Thoracic aorta (tissue), 2 donors: ENCODE results near the gene RNF207. TPM values are rescaled to one million over a fixed set of nuclear protein-coding genes. Genes with fewer than 3 reads are reported as not detected.

ENCODE experiments used
- ATAC-seq: fragments of 150-250 bp; one replicate; pipeline ENCODE4 v1.8.0; 2017; ENCODE audit warnings: low read depth; ENCODE audit not compliant: insufficient number of reproducible peaks, low FRiP score
- DNase-seq: peaks from one replicate; pipeline ENCODE4 v3.0.0-alpha.2; 2020; ENCODE audit warnings: low spot score
- H3K27ac ChIP-seq, 2 donors: fragments of 200-600 bp; sonication (generic); 1 replicate in 1 of 2; 2 replicates in 1 of 2; pipeline ENCODE4 v1.5.1; 2016; ENCODE audit warnings: mild to moderate bottlenecking in 2 of 2, moderate library complexity in 2 of 2
- H3K27me3 ChIP-seq: fragments of 200-600 bp; sonication (generic); replicated peaks from 2 replicates; pipeline ENCODE4 v1.6.0; 2016; ENCODE audit warnings: mild to moderate bottlenecking; ENCODE audit not compliant: insufficient read depth
- H3K36me3 ChIP-seq: fragments of 200-600 bp; sonication (generic); one replicate; pipeline ENCODE4 v1.5.1; 2016
- H3K4me1 ChIP-seq, 2 donors: fragments of 200-600 bp; sonication (generic); 1 replicate in 1 of 2; 2 replicates in 1 of 2; pipeline versions ENCODE4 v1.5.1 to v1.6.0; 2016; ENCODE audit warnings: low read depth in 2 of 2, mild to moderate bottlenecking in 1 of 2; ENCODE audit not compliant: control insufficient read depth in 1 of 2
- H3K4me3 ChIP-seq: fragments of 200-600 bp; sonication (generic); 2 replicates; pipeline ENCODE4 v1.5.1; 2016; ENCODE audit warnings: mild to moderate bottlenecking
- H3K9me3 ChIP-seq: fragments of 200-600 bp; sonication (generic); 2 replicates; pipeline ENCODE4 v1.5.1; 2016
- total RNA-seq, 2 donors: library from RNA; depleted of rRNA; stranded (reverse); fragments of >200 nt; gene quantifications; one replicate each; pipeline versions ENCODE4 v1.1.0 to v1.2.3, GENCODE V29; 2016
- TF ChIP-seq, protein P1 (sequence below): fragments of 200-600 bp; sonication (generic); IDR thresholded peaks from one replicate; pipeline ENCODE4 v1.5.1; 2019; ENCODE audit warnings: antibody characterized with exemption

RNF207 gene
- total RNA-seq, 2 donors from 2014 or later: 30.5 to 50.1 TPM

DNA sequence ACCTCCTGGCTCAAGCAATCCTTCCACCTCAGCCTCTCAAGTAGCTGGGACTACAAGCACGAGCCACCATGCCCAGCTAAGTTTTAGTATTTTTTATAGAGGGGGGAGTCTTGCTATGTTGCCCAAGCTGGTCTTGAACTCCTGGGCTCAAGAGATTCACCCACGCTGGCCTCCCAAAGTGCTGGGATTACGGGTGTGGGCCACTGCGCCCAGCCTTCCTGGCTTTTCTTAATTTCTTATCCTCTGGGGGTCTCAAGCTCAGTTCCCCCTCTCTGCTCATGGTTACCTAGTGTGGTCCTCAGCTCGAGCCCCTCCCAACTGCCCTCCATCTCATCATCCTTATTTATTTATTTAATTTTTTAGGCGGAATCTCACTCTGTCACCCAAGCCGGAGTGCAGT, 3.7 kb upstream of the RNF207 start:
- TF ChIP-seq, protein P1, sequence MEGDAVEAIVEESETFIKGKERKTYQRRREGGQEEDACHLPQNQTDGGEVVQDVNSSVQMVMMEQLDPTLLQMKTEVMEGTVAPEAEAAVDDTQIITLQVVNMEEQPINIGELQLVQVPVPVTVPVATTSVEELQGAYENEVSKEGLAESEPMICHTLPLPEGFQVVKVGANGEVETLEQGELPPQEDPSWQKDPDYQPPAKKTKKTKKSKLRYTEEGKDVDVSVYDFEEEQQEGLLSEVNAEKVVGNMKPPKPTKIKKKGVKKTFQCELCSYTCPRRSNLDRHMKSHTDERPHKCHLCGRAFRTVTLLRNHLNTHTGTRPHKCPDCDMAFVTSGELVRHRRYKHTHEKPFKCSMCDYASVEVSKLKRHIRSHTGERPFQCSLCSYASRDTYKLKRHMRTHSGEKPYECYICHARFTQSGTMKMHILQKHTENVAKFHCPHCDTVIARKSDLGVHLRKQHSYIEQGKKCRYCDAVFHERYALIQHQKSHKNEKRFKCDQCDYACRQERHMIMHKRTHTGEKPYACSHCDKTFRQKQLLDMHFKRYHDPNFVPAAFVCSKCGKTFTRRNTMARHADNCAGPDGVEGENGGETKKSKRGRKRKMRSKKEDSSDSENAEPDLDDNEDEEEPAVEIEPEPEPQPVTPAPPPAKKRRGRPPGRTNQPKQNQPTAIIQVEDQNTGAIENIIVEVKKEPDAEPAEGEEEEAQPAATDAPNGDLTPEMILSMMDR: no peak
- DNase-seq (no peak), ATAC-seq (no peak)
- H3K27me3 ChIP-seq: no peaks in the 10 kb centered on the region
- no peaks in the 10 kb centered on the region for H3K36me3 ChIP-seq
- no peaks in the 10 kb centered on the region for H3K9me3 ChIP-seq
- no peak overlapping the region for H3K27ac ChIP-seq
- H3K4me3 ChIP-seq: no peak overlapping the region
- peaks cover 22 to 40% of the 10 kb centered on the region in 2 donors for H3K4me1 ChIP-seq

DNA sequence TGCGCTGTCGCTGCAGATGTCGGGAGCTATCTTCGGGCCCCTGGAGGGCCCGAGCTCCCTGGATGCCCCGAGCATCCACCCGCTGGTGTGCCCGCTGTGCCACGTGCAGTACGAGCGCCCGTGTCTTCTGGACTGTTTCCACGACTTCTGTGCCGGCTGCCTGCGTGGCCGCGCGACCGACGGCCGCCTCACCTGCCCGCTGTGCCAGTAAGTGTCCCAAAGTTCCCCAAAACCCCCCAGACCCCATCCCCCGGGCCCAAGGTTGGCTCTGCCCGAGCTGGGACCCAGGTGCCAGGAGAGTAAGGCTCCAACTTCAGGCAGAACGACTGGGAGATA, 569 bp downstream of the RNF207 start:
- TF ChIP-seq, protein P1: no peak
- Histone ChIP-seq H3K27me3 (no peaks in the 10 kb centered on the region), H3K4me1 (peaks cover 8 to 17% of the 10 kb centered on the region in 2 donors), H3K9me3 (no peaks in the 10 kb centered on the region), H3K4me3 (peak overlapping the region; percentile 93), H3K36me3 (no peaks in the 10 kb centered on the region), H3K27ac (peak overlapping the region; percentile 71 to 85)
- ATAC-seq: no peak
- no peak for DNase-seq

DNA sequence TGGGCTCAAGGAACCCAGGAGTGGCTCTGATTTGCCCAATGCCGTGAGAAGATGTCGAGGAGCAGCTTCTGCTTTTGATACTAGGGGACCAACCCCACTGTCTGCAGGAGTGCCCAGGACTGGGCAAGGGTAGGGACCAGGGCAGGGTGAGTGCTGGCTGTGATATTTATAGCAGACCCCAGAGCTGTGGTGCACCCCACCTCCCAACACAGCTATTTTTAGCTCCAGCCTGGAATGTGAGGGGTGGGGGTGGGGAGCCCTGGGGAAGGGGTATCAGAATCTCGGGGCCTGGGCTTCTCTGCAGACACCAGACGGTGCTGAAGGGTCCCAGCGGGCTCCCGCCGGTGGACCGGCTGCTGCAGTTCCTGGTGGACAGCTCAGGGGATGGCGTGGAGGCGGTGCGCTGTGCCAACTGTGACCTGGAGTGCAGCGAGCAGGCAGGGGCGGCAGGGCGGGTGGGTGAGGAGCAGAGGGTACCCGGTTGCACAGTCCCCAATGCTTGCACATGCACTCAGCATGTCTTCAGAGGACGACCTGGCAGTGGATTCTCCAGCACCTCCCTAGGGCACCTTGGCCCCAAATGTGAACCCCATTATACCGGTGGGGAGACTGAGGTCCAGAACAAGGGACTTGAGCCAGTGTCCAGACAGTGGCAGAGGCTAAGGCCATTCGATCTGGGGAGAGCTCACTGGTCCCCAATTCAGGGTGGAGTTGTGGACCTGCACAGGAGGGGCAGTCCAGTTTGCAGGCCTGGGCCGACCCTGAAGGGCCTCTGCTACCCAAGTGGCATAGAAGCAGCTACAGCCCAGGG, 1.4 kb downstream of the RNF207 start:
- ATAC-seq: no peak

DNA sequence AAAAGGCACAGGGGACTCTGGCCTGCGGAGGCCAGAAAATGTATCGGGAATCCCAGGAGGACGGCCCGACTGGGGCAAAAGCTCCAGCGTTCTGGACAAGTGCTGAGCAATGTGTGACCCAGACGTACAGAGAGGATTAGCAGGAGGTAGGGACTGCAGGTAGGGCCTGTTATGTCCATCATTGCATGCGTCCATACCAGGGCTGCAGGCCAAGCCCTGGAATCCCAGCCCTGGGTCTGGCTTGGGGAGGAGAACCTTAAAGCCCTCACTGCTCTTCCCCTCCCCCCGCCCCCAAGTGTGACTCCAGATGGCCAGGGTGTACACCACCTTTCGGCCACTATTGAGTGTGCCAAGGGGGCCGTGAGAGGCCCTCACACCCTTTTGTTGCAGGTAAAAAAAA, 2.0 kb downstream of the RNF207 start:
- ATAC-seq (no peak), DNase-seq (no peak)
- H3K36me3 ChIP-seq: no peaks in the 10 kb centered on the region
- H3K4me1 ChIP-seq: peaks cover 8 to 17% of the 10 kb centered on the region in 2 donors
- TF ChIP-seq, protein P1: no peak
- H3K27ac ChIP-seq: no peak overlapping the region
- no peak overlapping the region for H3K4me3 ChIP-seq
- no peaks in the 10 kb centered on the region for H3K9me3 ChIP-seq
- no peaks in the 10 kb centered on the region for H3K27me3 ChIP-seq

More for the DNA sequence above, 1.4 kb downstream of the RNF207 start:
- DNase-seq: no peak
- Histone ChIP-seq H3K27ac (no peak overlapping the region), H3K27me3 (no peaks in the 10 kb centered on the region), H3K4me1 (peaks cover 8 to 17% of the 10 kb centered on the region in 2 donors), H3K4me3 (peak overlapping the region; percentile 93), H3K9me3 (no peaks in the 10 kb centered on the region), H3K36me3 (no peaks in the 10 kb centered on the region)
- TF ChIP-seq, protein P1: no peak

- Histone ChIP-seq H3K27me3 (no peaks in the 10 kb centered on the region), H3K4me1 (peaks cover 8 to 17% of the 10 kb centered on the region in 2 donors), H3K36me3 (no peaks in the 10 kb centered on the region), H3K4me3 (peak overlapping the region; percentile 62), H3K9me3 (no peaks in the 10 kb centered on the region), H3K27ac (no peak overlapping the region)
- TF ChIP-seq, protein P1: peak; percentile 55
- DNase-seq: no peak
- no peak for ATAC-seq
These were observed 3.1 kb downstream of the RNF207 start for GRCh38 chr1:6208723-6209660.
